OCI-LY7 (cell line): Measurements from ENCODE around the gene TOM1L2. TPM values are rescaled to one million over a fixed set of nuclear protein-coding genes. Genes with fewer than 3 reads are reported as not detected.
A peak's percentile ranks its signal among the peaks of the same experiment; 100 is the strongest.

Experiments used
- BruUV-seq: library from RNA; stranded (reverse); fragments of 400-500 nt; replicated peaks from 2 replicates; lab custom pipeline; 2021; lab: Mats Ljungman, UMichigan
- CTCF ChIA-PET: fragments of 300-600 bp; sonication (Branson Sonifier 250); formaldehyde crosslinking; loops from one replicate; lab custom pipeline; 2022; ENCODE audit warnings: antibody characterized with exemption; ENCODE audit not compliant: unreplicated experiment; lab: Charles Lee
- POLR2A ChIA-PET: fragments of 300-600 bp; sonication (Branson Sonifier 250); formaldehyde crosslinking; loops from one replicate; lab custom pipeline; 2022; ENCODE audit warnings: antibody characterized with exemption; lab: Charles Lee
- DNase-seq: peaks from one replicate; pipeline ENCODE4 v3.0.0-alpha.2; 2015; ENCODE audit warnings: low spot score
- H2AFZ ChIP-seq: fragments of 200-600 bp; sonication (generic), shearing (Covaris generic); 2 replicates; pipeline ENCODE4 v1.6.1; 2014; ENCODE audit warnings: mild to moderate bottlenecking, antibody characterized with exemption, low read length, moderate library complexity
- H3K27ac ChIP-seq: fragments of 200-600 bp; sonication (generic); 2 replicates; pipeline ENCODE4 v1.5.1; 2014; ENCODE audit warnings: mixed run types, low read depth, mild to moderate bottlenecking, moderate library complexity, low read length, inconsistent platforms; ENCODE audit not compliant: poor library complexity, severe bottlenecking
- H3K36me3 ChIP-seq: fragments of 200-600 bp; sonication (generic); 2 replicates; pipeline ENCODE4 v1.6.1; 2014; ENCODE audit warnings: mild to moderate bottlenecking, antibody characterized with exemption, low read length, moderate library complexity, mixed read lengths; ENCODE audit not compliant: insufficient read depth
- H3K4me1 ChIP-seq: fragments of 200-600 bp; sonication (generic); 2 replicates; pipeline ENCODE4 v1.5.1; 2014; ENCODE audit warnings: mild to moderate bottlenecking, low read length; ENCODE audit not compliant: insufficient read depth, poor library complexity, severe bottlenecking
- H3K4me2 ChIP-seq: fragments of 200-600 bp; sonication (generic); 2 replicates; pipeline ENCODE4 v1.6.1; 2014; ENCODE audit warnings: mild to moderate bottlenecking, low read length
- H3K4me3 ChIP-seq: fragments of 200-600 bp; sonication (generic); 2 replicates; pipeline ENCODE4 v1.5.1; 2014; ENCODE audit warnings: mild to moderate bottlenecking, low read depth, low read length; ENCODE audit not compliant: poor library complexity, severe bottlenecking
- H3K79me2 ChIP-seq: fragments of 200-600 bp; sonication (generic); 2 replicates; pipeline ENCODE4 v1.6.1; 2016; ENCODE audit warnings: low read depth, mild to moderate bottlenecking, low read length, moderate library complexity, mixed read lengths; ENCODE audit not compliant: insufficient read depth
- H3K9me2 ChIP-seq: fragments of 200-600 bp; sonication (generic); 2 replicates; pipeline ENCODE4 v1.6.1; 2016; ENCODE audit warnings: mild to moderate bottlenecking, low read length, mixed read lengths; ENCODE audit not compliant: insufficient read depth
- H3K9me3 ChIP-seq: fragments of 200-600 bp; sonication (generic); 2 replicates; pipeline ENCODE4 v1.6.1; 2014; ENCODE audit warnings: mild to moderate bottlenecking, mixed run types, low read length, mixed read lengths
- H4K20me1 ChIP-seq: fragments of 200-600 bp; sonication (generic); 2 replicates; pipeline ENCODE4 v1.6.1; 2014; ENCODE audit warnings: mild to moderate bottlenecking, antibody characterized with exemption, low read length, moderate library complexity, mixed read lengths; ENCODE audit not compliant: insufficient read depth
- EZH2phosphoT487 ChIP-seq: fragments of 200-600 bp; sonication (generic); IDR thresholded peaks from 2 replicates; pipeline ENCODE4 v1.6.1; 2018; ENCODE audit warnings: low read depth, borderline replicate concordance, mild to moderate bottlenecking, mixed run types, antibody characterized with exemption, low read length, moderate library complexity, mixed read lengths
- intact Hi-C: fragments of 100-400 bp; cut with micrococcal nuclease; formaldehyde crosslinking; loops from one replicate; pipeline ENCODE4 v1.10.0; 2022; ENCODE audit not compliant: unreplicated experiment
- total RNA-seq, 2 experiments: library from RNA; depleted of rRNA in 1 of 2; stranded (reverse); fragments of >200 nt in 1 of 2; shearing (Covaris generic) in 1 of 2; gene quantifications; 2 replicates each; pipeline ENCODE4 v1.2.3, GENCODE V29; 2014 to 2022
- TF ChIP-seq, protein P1 (sequence below): fragments of 200-600 bp; sonication (generic); conservative IDR thresholded peaks from 2 replicates; pipeline ENCODE4 v1.5.1; 2014; ENCODE audit warnings: mild to moderate bottlenecking, antibody characterized with exemption, low read length, moderate library complexity, mixed read lengths

TOM1L2 gene
- total RNA-seq, 2 experiments from 2014 or later = 4.9 to 14.3 TPM

DNA sequence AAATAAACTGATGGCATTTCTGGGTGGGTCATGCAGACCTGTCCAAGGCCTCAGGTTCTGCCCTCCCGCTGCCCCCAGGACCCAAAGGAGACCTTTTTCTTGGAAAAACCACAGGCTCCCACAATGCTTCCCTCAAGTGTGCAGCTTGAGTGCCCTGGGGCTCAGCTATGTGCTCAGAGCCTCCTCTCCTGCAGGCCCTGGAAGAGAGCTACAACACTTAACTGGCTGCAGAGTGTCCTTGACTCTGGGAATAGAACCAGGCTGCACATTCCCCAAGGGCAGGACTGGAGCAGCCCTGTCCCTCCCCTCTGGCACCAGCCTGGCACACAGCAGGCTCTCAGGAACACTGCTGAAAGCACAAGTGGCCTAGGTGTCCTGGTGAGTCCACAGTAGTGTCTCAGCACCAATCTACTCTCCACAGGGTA is 130.6 kb downstream of the TOM1L2 start:
- no peak overlapping the region for H3K4me2 ChIP-seq
- POLR2A ChIA-PET = interaction anchor here (0.6 to 1.6 kb wide), 2 partner anchors 8 to 67 kb away, joined by 3 to 12 read pairs; no protein-coding TSS in a partner anchor
- intact Hi-C loops = no loop called here
- no peaks in the 10 kb centered on the region for H4K20me1 ChIP-seq
- H3K79me2 ChIP-seq = no peaks in the 10 kb centered on the region
- H3K9me2 ChIP-seq = no peaks in the 10 kb centered on the region
- peaks cover 45% of the 10 kb centered on the region for H3K4me1 ChIP-seq
- H2AFZ ChIP-seq = no peak overlapping the region
- no peaks in the 10 kb centered on the region for H3K36me3 ChIP-seq
- CTCF ChIA-PET = interaction anchor here (1.1 kb wide), 1 partner anchor 165 kb away, joined by 3 read pairs; no protein-coding TSS in a partner anchor
- no peak overlapping the region for H3K4me3 ChIP-seq
- BruUV-seq = no TSS peak
- TF ChIP-seq, protein P1, sequence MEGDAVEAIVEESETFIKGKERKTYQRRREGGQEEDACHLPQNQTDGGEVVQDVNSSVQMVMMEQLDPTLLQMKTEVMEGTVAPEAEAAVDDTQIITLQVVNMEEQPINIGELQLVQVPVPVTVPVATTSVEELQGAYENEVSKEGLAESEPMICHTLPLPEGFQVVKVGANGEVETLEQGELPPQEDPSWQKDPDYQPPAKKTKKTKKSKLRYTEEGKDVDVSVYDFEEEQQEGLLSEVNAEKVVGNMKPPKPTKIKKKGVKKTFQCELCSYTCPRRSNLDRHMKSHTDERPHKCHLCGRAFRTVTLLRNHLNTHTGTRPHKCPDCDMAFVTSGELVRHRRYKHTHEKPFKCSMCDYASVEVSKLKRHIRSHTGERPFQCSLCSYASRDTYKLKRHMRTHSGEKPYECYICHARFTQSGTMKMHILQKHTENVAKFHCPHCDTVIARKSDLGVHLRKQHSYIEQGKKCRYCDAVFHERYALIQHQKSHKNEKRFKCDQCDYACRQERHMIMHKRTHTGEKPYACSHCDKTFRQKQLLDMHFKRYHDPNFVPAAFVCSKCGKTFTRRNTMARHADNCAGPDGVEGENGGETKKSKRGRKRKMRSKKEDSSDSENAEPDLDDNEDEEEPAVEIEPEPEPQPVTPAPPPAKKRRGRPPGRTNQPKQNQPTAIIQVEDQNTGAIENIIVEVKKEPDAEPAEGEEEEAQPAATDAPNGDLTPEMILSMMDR = no peak
- no peak for TF ChIP-seq EZH2phosphoT487
- peak overlapping the region; percentile 88 for H3K27ac ChIP-seq
- no peaks in the 10 kb centered on the region for H3K9me3 ChIP-seq
- DNase-seq = no peak

DNA sequence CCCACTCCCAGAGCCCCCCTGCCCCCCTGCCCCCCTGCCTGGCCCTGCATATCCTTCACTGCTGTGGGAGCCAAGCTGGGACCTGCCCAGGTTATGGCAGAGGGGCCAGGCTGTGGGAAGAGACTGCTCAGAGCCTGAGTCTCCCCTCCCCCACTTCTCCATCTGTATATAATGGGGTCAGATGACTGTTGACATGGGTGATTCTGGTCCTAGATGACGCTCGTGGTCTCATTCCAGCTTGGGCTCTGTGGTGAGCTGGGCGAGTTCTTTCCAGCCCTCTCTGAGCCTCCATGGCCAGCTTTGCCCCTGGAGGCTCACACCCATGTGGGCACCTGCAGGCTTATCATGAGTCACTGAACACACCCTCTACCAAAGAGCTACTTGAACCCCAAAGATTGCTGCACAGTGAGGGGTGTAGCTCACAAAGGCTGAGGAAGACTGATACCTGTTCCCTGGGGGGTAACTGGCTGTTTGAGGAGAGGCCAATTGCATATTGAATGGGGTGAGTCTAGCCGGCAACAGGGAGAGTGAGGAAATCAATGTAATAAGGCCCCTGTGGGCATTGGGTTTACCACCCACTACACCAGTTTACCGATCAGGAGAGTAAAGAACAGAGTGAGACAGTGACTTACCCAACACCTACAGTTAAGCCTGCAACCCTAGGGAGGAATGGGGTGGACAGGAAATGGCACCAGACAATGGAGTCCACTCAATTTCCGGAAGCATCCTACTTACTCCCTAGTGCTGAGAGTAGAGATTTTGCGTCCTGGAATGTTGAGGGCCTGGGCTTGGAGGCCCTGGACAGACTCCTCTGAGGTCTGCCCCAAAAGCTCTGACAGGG is 131.2 kb downstream of the TOM1L2 start:
- Histone ChIP-seq H3K9me2 (no peaks in the 10 kb centered on the region), H3K79me2 (peaks cover 1% of the 10 kb centered on the region; the same call in 1 of the 2 replicates), H4K20me1 (no peaks in the 10 kb centered on the region), H3K4me3 (peak overlapping the region; percentile 69), H2AFZ (no peak overlapping the region), H3K4me2 (peak overlapping the region; percentile 71), H3K4me1 (peaks cover 46% of the 10 kb centered on the region), H3K36me3 (no peaks in the 10 kb centered on the region), H3K9me3 (no peaks in the 10 kb centered on the region), H3K27ac (peak overlapping the region; percentile 88)
- POLR2A ChIA-PET = interaction anchor here (0.6 to 1.6 kb wide), 5 partner anchors 8 to 664 kb away, joined by 3 to 12 read pairs (median 3); no protein-coding TSS in a partner anchor
- peak; percentile 22 for DNase-seq
- BruUV-seq = no TSS peak
- TF ChIP-seq, protein P1 = no peak
- TF ChIP-seq EZH2phosphoT487 = no peak
- CTCF ChIA-PET = interaction anchor here (1.1 kb wide), 1 partner anchor 164 kb away, joined by 3 read pairs; no protein-coding TSS in a partner anchor
- intact Hi-C loops = no loop called here
